C4-2B (cell line): ENCODE data around the gene DVL3.

Source experiments
- CTCF ChIP-seq: fragments of 450-650 bp; conservative IDR thresholded peaks from 2 replicates; pipeline ENCODE4 v1.5.1; 2017; ENCODE audit warnings: mild to moderate bottlenecking
- ZFX ChIP-seq: fragments of 450-650 bp; IDR thresholded peaks from 2 replicates; pipeline ENCODE4 v1.6.1; 2017

GRCh38 chr3:184142199-184142598, 13.0 kb upstream of the DVL3 start:
- no peak for TF ChIP-seq CTCF
- TF ChIP-seq ZFX = no peak
